ENCODE data around the gene CCDC191.

Gene CCDC191

GRCh38 chr3:113953677-113954076 is 102.6 kb downstream of the CCDC191 start:
- DNase-seq: no peak

- no peak for DNase-seq
Measured at GRCh38 chr3:113952921-113953320, 103.4 kb downstream of the CCDC191 start.

- DNase-seq: no peak
Measured at GRCh38 chr3:113948015-113948917, 108.1 kb downstream of the CCDC191 start.

- peak; percentile 56 for DNase-seq
Measured at GRCh38 chr3:113947372-113948014, 108.8 kb downstream of the CCDC191 start, which contains the start of gene ZDHHC23. TSS of gene ZDHHC23 (plus strand) at chr3:113948013. CDS start at chr3:113948803, 790 bp downstream.

GRCh38 chr3:113946831-113947230 is 109.5 kb downstream of the CCDC191 start:
- DNase-seq: no peak

- no peak for DNase-seq
Measured at GRCh38 chr3:113927556-113927955, 128.8 kb downstream of the CCDC191 start.

GRCh38 chr3:113914646-113915045 is 141.7 kb downstream of the CCDC191 start:
- no peak for DNase-seq
